GM21390 (cell line): ENCODE data around the gene WAPL.

ENCODE experiments used
- ATAC-seq: cut with Tn5 transposase; IDR thresholded peaks from one replicate; pipeline ENCODE4 v1.9.1; 2021; ENCODE audit not compliant: unreplicated experiment

Gene WAPL

GRCh38 chr10:86523348-86523747 is 1.8 kb upstream of the WAPL start:
- no peak for ATAC-seq

DNA sequence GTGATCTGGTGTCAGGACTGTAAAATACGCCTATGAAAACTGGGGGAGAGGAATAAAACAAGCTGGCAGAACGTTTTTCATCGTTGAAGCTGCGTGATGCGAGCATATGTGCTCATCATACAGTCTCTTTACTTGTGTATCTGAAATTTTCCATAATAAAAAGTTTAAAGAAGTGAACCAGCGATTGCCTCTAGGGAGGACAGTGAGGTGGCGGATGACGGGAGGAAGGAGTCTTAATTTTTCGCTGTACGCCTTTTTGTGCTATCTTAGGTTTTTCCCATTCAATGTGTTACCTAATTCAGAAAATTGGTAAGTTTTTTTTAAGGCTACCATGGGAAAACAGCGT is 891 bp upstream of the WAPL start:
- peak; percentile 0 for ATAC-seq

- ATAC-seq: peak; percentile 15
Observed at GRCh38 chr10:86520871-86521677, 518 bp downstream of the WAPL start.

- no peak for ATAC-seq
Observed at GRCh38 chr10:86518781-86519180, 2.8 kb downstream of the WAPL start.

- no peak for ATAC-seq
Observed at GRCh38 chr10:86512137-86512536, 9.5 kb downstream of the WAPL start.

DNA sequence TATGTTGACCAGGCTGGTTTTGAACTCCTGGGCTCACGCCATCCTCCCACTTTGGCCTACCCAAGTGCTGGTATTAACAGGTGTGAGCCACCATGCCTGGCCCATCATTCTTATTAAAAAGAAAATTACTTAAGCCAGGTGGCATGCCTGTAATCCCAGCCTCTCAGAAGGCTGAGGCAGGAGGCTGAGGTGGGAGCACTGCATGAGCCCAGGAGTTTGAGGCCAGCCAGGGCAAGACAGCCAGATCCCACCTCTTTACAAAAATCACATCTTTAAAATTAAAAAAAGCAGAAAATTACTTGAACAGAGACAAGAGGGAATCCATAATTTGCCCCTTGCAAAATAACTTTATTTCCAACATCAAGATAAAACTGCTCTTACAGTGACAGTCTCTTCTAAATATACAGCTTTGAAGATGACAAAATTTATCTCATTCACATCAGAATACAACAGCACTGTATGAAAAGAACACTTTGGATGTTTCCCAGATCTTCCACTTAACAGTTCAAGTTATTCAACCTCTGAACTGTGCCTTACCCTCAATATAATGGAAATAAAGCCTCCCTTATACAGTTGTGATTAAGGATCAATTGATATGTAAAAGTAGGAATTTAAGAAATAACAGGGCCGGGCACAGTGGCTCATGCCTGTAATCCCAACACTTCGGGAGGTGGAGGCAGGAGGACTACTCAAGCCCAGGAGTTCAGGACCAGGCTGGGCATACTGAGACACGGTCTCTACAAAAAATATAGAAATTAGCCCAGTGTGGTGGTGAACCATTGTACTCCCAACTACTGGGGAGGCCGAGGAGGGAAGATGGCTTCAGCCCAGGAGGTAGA is 10.3 kb downstream of the WAPL start:
- no peak for ATAC-seq

DNA sequence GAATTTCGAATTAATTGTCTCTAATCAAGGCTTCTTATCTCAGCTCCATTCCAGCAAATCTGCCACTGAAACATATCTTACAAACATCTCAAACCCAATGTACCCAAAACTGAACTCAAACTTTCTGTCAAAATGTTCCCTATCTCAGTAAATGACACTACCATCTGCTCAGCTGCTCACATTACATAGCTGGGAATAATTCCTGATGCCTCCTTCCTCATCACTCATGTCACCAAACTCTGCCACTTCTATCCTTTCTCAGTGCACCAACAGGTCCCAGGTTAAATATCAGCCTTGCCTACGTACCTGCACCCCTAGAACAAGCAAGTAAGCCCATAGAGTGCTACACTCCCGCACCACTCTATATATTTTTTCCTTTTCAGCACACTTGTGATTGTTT is 12.4 kb downstream of the WAPL start:
- ATAC-seq: no peak

- ATAC-seq: no peak
Observed at GRCh38 chr10:86508217-86508616, 13.4 kb downstream of the WAPL start.

- peak; percentile 51 for ATAC-seq
Observed at GRCh38 chr10:86506499-86506898, 15.1 kb downstream of the WAPL start.

DNA sequence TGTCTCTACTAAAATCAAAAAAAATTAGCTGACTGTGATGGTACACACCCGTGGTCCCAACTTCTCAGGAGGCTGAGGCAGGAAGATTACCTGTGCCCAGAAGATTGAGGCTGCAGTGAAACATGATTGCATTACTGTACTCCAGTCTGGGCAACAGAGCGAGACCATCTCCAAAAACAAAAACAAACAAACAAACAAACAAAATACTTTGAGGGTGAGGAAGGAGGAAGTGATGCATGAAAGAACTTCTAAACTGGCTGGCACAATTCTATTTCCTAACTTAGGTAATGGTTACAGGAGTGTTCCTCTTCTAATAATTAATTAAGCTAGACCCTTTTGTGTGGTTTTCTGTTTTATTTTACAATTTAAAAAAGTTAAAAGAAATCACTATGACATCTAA is 15.5 kb downstream of the WAPL start:
- no peak for ATAC-seq

DNA sequence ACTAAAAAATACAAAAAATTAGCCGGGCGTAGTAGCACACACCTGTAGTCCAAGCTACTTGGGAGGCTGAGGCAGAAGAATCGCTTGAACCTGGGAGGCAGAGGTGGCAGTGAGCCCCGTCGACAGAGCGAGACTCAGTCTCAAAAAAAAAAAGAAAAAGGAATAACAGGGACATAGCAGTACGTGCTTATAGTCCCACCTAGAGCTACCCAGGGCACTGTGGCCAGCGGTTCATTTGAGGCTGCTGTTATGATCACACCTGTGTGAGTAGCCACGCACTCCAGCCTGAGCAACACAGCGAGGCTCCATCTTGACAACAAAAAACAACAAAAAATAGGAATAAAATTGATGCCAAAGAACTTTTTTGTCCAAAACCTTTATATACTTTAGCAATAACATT is 17.1 kb downstream of the WAPL start:
- ATAC-seq: no peak

- no peak for ATAC-seq
Observed at GRCh38 chr10:86500846-86501245, 20.7 kb downstream of the WAPL start.

- no peak for ATAC-seq
Observed at GRCh38 chr10:86498598-86498997, 23.0 kb downstream of the WAPL start.

- no peak for ATAC-seq
Observed at GRCh38 chr10:86497621-86498020, 24.0 kb downstream of the WAPL start.

DNA sequence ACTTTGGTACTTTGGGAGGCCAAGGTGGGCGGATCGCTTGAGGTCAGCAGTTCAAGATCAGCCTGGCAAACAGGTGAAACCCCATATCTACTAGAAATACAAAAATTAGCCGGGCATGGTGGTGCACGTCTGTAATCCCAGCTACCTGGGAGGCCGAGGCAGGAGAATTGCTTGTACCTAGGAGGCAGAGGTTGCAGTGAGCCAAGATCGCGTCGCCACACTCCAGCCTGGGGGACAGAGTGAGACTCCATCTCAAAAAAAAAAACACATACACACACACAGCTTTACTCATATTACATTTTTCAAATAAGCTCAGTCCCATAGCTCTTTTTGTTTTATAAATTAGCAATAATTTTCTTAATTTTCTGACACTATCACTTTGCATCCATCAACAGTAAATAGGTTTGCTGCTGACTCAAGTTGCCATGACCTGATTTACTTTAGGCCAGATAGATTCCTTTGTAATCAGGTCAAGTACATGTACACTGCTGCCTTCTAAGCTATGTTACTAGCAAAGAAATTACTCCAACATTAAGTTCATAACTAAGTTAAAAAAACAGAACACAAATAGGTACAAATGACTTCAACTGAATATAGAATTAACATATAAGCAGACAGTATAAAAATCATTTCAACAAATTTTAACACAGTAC is 31.5 kb downstream of the WAPL start:
- no peak for ATAC-seq

DNA sequence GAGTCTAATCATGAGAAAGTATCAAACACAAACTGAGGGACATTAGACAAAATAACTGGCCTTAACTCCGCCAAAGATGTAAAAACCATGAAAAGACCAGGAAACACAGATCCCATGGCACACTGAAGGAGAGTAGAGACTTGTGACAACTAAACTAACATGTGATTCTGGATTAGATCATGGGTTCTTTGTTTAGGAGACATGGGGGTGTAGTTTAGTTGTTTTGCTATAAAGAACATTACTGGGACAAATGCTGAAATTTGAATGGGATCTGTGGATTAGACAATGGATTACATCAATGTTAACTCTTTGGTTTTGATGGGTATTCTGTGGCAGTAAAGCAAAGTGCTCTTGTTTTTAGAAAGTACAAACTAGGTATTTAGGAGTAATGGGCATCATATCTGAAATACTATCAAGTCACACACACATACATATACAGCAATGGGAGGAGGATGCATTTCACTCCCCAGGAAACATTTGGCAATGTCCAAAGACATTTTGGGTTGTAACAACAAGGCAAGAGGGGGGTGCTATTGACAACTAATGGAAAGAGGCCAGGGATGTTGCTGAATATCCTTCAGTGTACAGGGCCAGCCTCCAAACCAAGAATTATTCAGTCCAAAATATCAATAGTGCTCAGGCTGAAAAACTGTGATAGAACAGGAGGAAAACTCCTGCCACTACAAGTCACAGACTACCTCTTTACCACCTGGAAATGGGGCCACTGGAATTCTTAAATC is 32.4 kb downstream of the WAPL start:
- no peak for ATAC-seq

DNA sequence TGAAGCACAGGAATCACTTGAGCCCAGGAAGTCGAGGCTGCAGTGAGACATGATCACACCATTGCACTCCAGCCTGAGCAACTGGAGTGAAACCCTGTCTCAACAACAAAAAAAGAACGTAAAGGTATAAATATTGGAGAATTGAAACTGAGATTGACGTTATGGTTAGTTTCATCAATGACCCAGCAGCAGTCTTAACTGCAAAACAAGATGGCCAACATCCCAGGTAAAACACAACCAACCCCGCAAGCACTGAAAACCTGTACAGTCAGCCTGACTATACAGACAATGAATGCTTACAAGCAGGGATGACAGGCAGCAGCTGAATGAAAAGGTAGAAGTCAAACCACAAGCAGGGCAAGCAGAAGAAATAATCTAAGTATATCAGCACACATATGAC is 34.7 kb downstream of the WAPL start:
- ATAC-seq: peak; percentile 68

DNA sequence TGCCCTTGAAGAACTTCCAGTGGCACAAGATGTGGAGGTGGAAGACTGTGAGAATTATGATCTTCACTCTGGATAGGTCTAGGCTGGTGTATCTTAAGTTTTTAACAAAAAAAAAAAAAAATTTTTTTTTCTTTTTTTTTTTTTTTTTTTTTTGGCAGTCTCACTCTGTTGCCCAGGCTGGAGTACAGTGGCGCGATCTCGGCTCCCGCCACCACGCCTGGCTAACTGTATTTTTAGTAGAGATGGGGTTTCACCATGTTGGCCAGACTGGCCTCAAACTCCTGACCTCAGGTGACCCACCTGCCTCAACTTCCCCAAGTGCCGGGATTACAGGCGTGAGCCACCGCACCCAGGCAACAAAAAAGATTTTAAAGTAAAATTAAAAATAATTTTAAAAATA is 37.9 kb downstream of the WAPL start:
- no peak for ATAC-seq

DNA sequence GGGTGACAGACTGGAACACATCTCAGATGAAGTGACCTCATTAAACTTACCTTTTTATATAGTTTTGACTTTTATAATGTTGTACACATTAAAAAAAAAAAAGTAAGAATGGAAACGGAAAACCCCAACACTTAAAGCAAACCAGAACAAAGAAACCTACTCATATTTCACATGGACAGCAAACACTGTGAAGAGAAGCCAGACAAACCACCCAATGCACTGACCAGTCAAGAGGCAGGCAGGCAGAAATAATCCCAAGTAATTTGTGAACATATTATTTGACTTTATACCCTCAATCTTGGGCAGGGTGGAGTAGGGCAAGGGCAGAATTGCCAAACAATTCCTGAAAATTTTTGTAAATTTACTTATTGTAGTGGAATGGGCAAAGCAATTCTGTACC is 39.8 kb downstream of the WAPL start:
- no peak for ATAC-seq

GRCh38 chr10:86480571-86480970 is 41.0 kb downstream of the WAPL start:
- no peak for ATAC-seq

- ATAC-seq: no peak
Observed at GRCh38 chr10:86472061-86472460, 49.5 kb downstream of the WAPL start.
